GM12878 (cell line): ENCODE results near the gene ZDHHC5. TPM values are rescaled to one million over a fixed set of nuclear protein-coding genes. Genes with fewer than 3 reads are reported as not detected.
A peak's percentile ranks its signal among the peaks of the same experiment; 100 is the strongest.

Experiments
- ATAC-seq: fragments of 200-7000 bp; cut with Tn5 transposase; 3 replicates; pipeline ENCODE4 v1.9.1; 2020; ENCODE audit warnings: mild to moderate bottlenecking, moderate library complexity
- BruUV-seq: library from RNA; stranded (reverse); fragments of 400-500 nt; replicated peaks from 2 replicates; lab custom pipeline; 2021; lab: Mats Ljungman, UMichigan
- CTCF ChIA-PET: fragments of 300-600 bp; sonication (Branson Sonifier 250); formaldehyde crosslinking; extraction: SDS; loops from one replicate; lab custom pipeline; 2021; ENCODE audit warnings: inconsistent platforms; lab: Yijun Ruan, JAX
- POLR2A ChIA-PET: fragments of 350-600 bp; formaldehyde crosslinking; extraction: SDS; loops from one replicate; lab custom pipeline; 2021; ENCODE audit warnings: inconsistent platforms; lab: Charles Lee
- RAD21 ChIA-PET: fragments of 300-600 bp; sonication (Branson Sonifier 250); formaldehyde crosslinking; loops from one replicate; lab custom pipeline; 2023; ENCODE audit warnings: antibody characterized with exemption; ENCODE audit not compliant: unreplicated experiment; lab: Charles Lee
- SMC1A ChIA-PET: fragments of 300-600 bp; sonication (Branson Sonifier 250); formaldehyde crosslinking; loops from one replicate; lab custom pipeline; 2023; ENCODE audit not compliant: unreplicated experiment, uncharacterized antibody; lab: Charles Lee
- DNase-seq: peaks from one replicate; pipeline ENCODE4 v3.0.0-alpha.2; 2011; ENCODE audit warnings: low read depth, low spot score
- FAIRE-seq: peaks from 3 replicates; lab custom pipeline; 2011; peaks lifted over from hg19 to GRCh38; lab: Jason Lieb, UNC
- H2AFZ ChIP-seq: 2 replicates; pipeline ENCODE4 v1.6.0; 2011; ENCODE audit warnings: low read depth, low read length, control low read depth; ENCODE audit not compliant: control insufficient read depth
- H3K27ac ChIP-seq: 2 replicates; pipeline ENCODE4 v1.5.1; 2011; ENCODE audit warnings: control low read depth; ENCODE audit not compliant: control insufficient read depth, insufficient read depth
- H3K27me3 ChIP-seq, 2 experiments: replicated peaks in 1 of 2; 2 replicates each; pipeline versions ENCODE4 v1.6.0 to v1.6.1; 2011; ENCODE audit warnings: low read length in 1 of 2; ENCODE audit not compliant: control insufficient read depth in 2 of 2, insufficient read depth in 2 of 2
- H3K36me3 ChIP-seq, 2 experiments: 2 replicates each; pipeline ENCODE4 v1.5.1; 2011; ENCODE audit warnings: low read length in 1 of 2; ENCODE audit not compliant: control insufficient read depth in 2 of 2, insufficient read depth in 2 of 2
- H3K4me1 ChIP-seq: 2 replicates; pipeline ENCODE4 v1.6.1; 2011; ENCODE audit warnings: mild to moderate bottlenecking, low read length, moderate library complexity, mixed read lengths; ENCODE audit not compliant: control insufficient read depth, insufficient read depth
- H3K4me2 ChIP-seq: 2 replicates; pipeline ENCODE4 v1.6.0; 2011; ENCODE audit warnings: control low read depth; ENCODE audit not compliant: control insufficient read depth, insufficient read depth
- H3K4me3 ChIP-seq: fragments of 200-600 bp; sonication (generic); 2 replicates; pipeline ENCODE4 v1.5.1; 2016
- H3K79me2 ChIP-seq: 2 replicates; pipeline ENCODE4 v1.6.0; 2011; ENCODE audit warnings: low read length; ENCODE audit not compliant: control insufficient read depth, insufficient read depth
- H3K9ac ChIP-seq: 2 replicates; pipeline ENCODE4 v1.8.0; 2011; ENCODE audit warnings: low read length, control low read depth, mixed read lengths; ENCODE audit not compliant: control insufficient read depth, insufficient read depth
- H3K9me3 ChIP-seq: replicated peaks from 3 replicates; pipeline ENCODE4 v1.5.1; 2011; ENCODE audit warnings: mild to moderate bottlenecking, low read length; ENCODE audit not compliant: control insufficient read depth, insufficient read depth
- H4K20me1 ChIP-seq: 2 replicates; pipeline ENCODE4 v1.6.0; 2011; ENCODE audit not compliant: control insufficient read depth, insufficient read depth
- ASH2L ChIP-seq: fragments of 300-600, 200-600 bp; sonication (generic); IDR thresholded peaks from 2 replicates; pipeline ENCODE4 v1.6.1; 2017; ENCODE audit warnings: low read depth, mild to moderate bottlenecking, borderline replicate concordance
- NBN ChIP-seq: fragments of 450-650 bp; IDR thresholded peaks from 2 replicates; pipeline ENCODE4 v1.6.1; 2016
- POLR2AphosphoS5 ChIP-seq: IDR thresholded peaks from 2 replicates; pipeline ENCODE4 v1.6.1; 2011; ENCODE audit warnings: mild to moderate bottlenecking, low read length, inconsistent platforms
- STAT1 ChIP-seq: fragments of 450-650 bp; conservative IDR thresholded peaks from 2 replicates; pipeline ENCODE4 v1.6.1; 2014; ENCODE audit warnings: antibody characterized with exemption, mild to moderate bottlenecking
- SUZ12 ChIP-seq: fragments of 200-600 bp; sonication (generic); IDR thresholded peaks from one replicate; pipeline ENCODE4 v1.6.1; 2018; ENCODE audit warnings: antibody characterized with exemption, mild to moderate bottlenecking; ENCODE audit not compliant: unreplicated experiment
- WGBS: methylation state at CpG from one replicate; pipeline ENCODE4 v1.1.6; 2016; ENCODE audit warnings: low lambda C conversion rate; ENCODE audit not compliant: insufficient replicate concordance, insufficient coverage; ENCODE audit errors: missing lambda C conversion rate; 5-methylcytosine and 5-hydroxymethylcytosine counted together
- in situ Hi-C: fragments of 300-500 bp; cut with MboI; formaldehyde crosslinking; loops from 9 replicates; pipeline ENCODE4 v1.14.3; 2018; ENCODE audit warnings: mixed read lengths
- intact Hi-C: fragments of 100-400 bp; cut with micrococcal nuclease; formaldehyde crosslinking; loops from one replicate; pipeline ENCODE4 v1.14.2; 2022; ENCODE audit not compliant: unreplicated experiment
- polyA plus RNA-seq, 11 experiments: library from polyadenylated mRNA; depleted of rRNA in 4 of 11; unstranded in 6 of 11; stranded (reverse) in 5 of 11; fragments of >200 nt; fragmentation: Nextera tagmentation in 4 of 11; fragmentation: Illumina TruSeq in 1 of 11; extraction: Ambion mirVana in 4 of 11; extraction: Trizol in 1 of 11; gene quantifications; 1 replicate in 1 of 11; 2 replicates in 10 of 11; pipeline versions ENCODE4 v1.2.1 to v1.2.3, GENCODE V29; 2011 to 2016; ENCODE audit warnings: inconsistent platforms in 2 of 11, missing spikeins in 2 of 11, low read depth in 1 of 11
- total RNA-seq, 4 experiments: library from RNA; depleted of rRNA in 3 of 4; stranded (reverse); fragments of >200 nt in 3 of 4; fragmentation: Illumina TruSeq in 1 of 4; extraction: Trizol in 1 of 4; gene quantifications; 2 replicates each; pipeline versions ENCODE4 v1.2.1 to v1.2.3, GENCODE V29; 2013 to 2021

Gene ZDHHC5
- total and polyA plus RNA-seq, 10 of the 15 experiments (the other 5 are each of a cell fraction or from before 2014, with no cell fraction given) = 3.9 to 61.3 (median 37.6) TPM

- RAD21 ChIA-PET = no interaction called here
- no peaks in the 10 kb centered on the region for H3K27me3 ChIP-seq
- CTCF ChIA-PET = interaction anchor here (0.9 to 1.0 kb wide), 3 partner anchors 16 to 65 kb away, joined by 3 to 4 read pairs (median 4); partner anchors contain the start of gene BTBD18
- H2AFZ ChIP-seq = no peak overlapping the region
- 0 out of 2 replicates have a peak overlapping the region, but pooled peaks have one; percentile 1 for H3K27ac ChIP-seq
- no TSS peak for BruUV-seq
- no peaks in the 10 kb centered on the region for H4K20me1 ChIP-seq
- no peak overlapping the region; the same call in 1 of the 2 replicates for H3K9ac ChIP-seq
- peaks cover 21% of the 10 kb centered on the region for H3K79me2 ChIP-seq
- ATAC-seq = peak; percentile 46
- H3K4me1 ChIP-seq = peaks cover 3% of the 10 kb centered on the region; the same call in 1 of the 2 replicates
- in situ Hi-C loops = no loop called here
- POLR2A ChIA-PET = interaction anchor here (0.5 to 0.6 kb wide), 2 partner anchors 10 to 793 kb away, joined by 3 to 4 read pairs; no protein-coding TSS in a partner anchor
- no peak for FAIRE-seq
- SMC1A ChIA-PET = interaction anchor here (1.1 to 1.4 kb wide), 2 partner anchors 22 to 65 kb away, joined by 3 to 4 read pairs; no protein-coding TSS in a partner anchor
- H3K4me3 ChIP-seq = no peak overlapping the region
- TF ChIP-seq ASH2L (no peak), POLR2AphosphoS5 (0 out of 2 replicates have a peak, but pooled peaks have one; percentile 29), SUZ12 (no peak), STAT1 (no peak), NBN (no peak)
- no peak overlapping the region for H3K4me2 ChIP-seq
- peaks cover 9 to 13% of the 10 kb centered on the region in 2 experiments; a peak in 3 of 4 replicates for H3K36me3 ChIP-seq
- intact Hi-C loops = no loop called here
- H3K9me3 ChIP-seq = no peaks in the 10 kb centered on the region
- DNase-seq = no peak
- WGBS = 29% methylated on average over 3 of the region's 3 CpGs
These were observed 67.8 kb downstream of the ZDHHC5 start for GRCh38 chr11:57735619-57736298.
